Mesothelial cell of epicardium (in vitro differentiated cells): Measurements from ENCODE around the gene ANXA7. TPM values are rescaled to one million over a fixed set of nuclear protein-coding genes. Genes with fewer than 3 reads are reported as not detected.

Source experiments
- DNase-seq, 2 experiments: peaks; one replicate each; pipeline ENCODE4 v3.0.0; 2021; ENCODE audit warnings: low spot score in 2 of 2; ENCODE audit not compliant: unreplicated experiment in 2 of 2
- H3K27ac Mint-ChIP-seq: 2 replicates; pipeline ENCODE4 v1.8.0; 2021; ENCODE audit warnings: mixed read lengths
- H3K27me3 Mint-ChIP-seq: 2 replicates; pipeline ENCODE4 v1.8.0; 2021; ENCODE audit warnings: low read depth, mixed read lengths
- H3K36me3 Mint-ChIP-seq: 2 replicates; pipeline ENCODE4 v1.8.0; 2021; ENCODE audit warnings: mixed read lengths
- H3K4me1 Mint-ChIP-seq: 2 replicates; pipeline ENCODE4 v1.8.0; 2021; ENCODE audit warnings: mixed read lengths
- H3K4me3 Mint-ChIP-seq: 2 replicates; pipeline ENCODE4 v1.8.0; 2021; ENCODE audit warnings: mild to moderate bottlenecking, moderate library complexity, mixed read lengths
- H3K9me3 Mint-ChIP-seq: 2 replicates; pipeline ENCODE4 v1.8.0; 2021; ENCODE audit warnings: mixed read lengths
- CTCF ChIP-seq: fragments of 200-600 bp; sonication (generic); IDR thresholded peaks from one replicate; pipeline ENCODE4 v1.5.0; 2021; ENCODE audit warnings: antibody characterized with exemption; ENCODE audit not compliant: unreplicated experiment
- total RNA-seq: library from RNA; stranded (reverse); gene quantifications from 3 replicates; pipeline ENCODE4 v1.2.1, GENCODE V29; 2021

ANXA7 gene
- total RNA-seq, 1 donor from 2014 or later: 39.4 TPM

- no peak for DNase-seq
- no peaks in the 10 kb centered on the region for H3K9me3 Mint-ChIP-seq
- no peaks in the 10 kb centered on the region for H3K27me3 Mint-ChIP-seq
- no peak overlapping the region for H3K4me3 Mint-ChIP-seq
- H3K27ac Mint-ChIP-seq: no peak overlapping the region
- TF ChIP-seq CTCF: no peak
- peaks cover 18% of the 10 kb centered on the region for H3K36me3 Mint-ChIP-seq
- no peaks in the 10 kb centered on the region for H3K4me1 Mint-ChIP-seq
Measured at GRCh38 chr10:73448384-73448783, 34.5 kb upstream of the ANXA7 start.

- Mint-ChIP-seq H3K9me3 (no peaks in the 10 kb centered on the region), H3K4me3 (no peak overlapping the region), H3K27me3 (no peaks in the 10 kb centered on the region), H3K36me3 (peaks cover 17% of the 10 kb centered on the region), H3K27ac (no peak overlapping the region), H3K4me1 (peaks cover 2% of the 10 kb centered on the region)
- TF ChIP-seq CTCF: no peak
- DNase-seq: no peak
Measured at GRCh38 chr10:73446926-73447325, 33.1 kb upstream of the ANXA7 start.

GRCh38 chr10:73444457-73444856 is 30.6 kb upstream of the ANXA7 start:
- Mint-ChIP-seq H3K9me3 (no peaks in the 10 kb centered on the region), H3K27me3 (no peaks in the 10 kb centered on the region), H3K27ac (no peak overlapping the region), H3K4me3 (no peak overlapping the region), H3K4me1 (peaks cover 2% of the 10 kb centered on the region), H3K36me3 (peaks cover 17% of the 10 kb centered on the region)
- no peak for DNase-seq
- no peak for TF ChIP-seq CTCF

- peaks cover 2% of the 10 kb centered on the region for H3K4me1 Mint-ChIP-seq
- H3K4me3 Mint-ChIP-seq: no peak overlapping the region
- peaks cover 12% of the 10 kb centered on the region for H3K36me3 Mint-ChIP-seq
- H3K27me3 Mint-ChIP-seq: no peaks in the 10 kb centered on the region
- DNase-seq: no peak
- TF ChIP-seq CTCF: no peak
- no peaks in the 10 kb centered on the region for H3K9me3 Mint-ChIP-seq
- H3K27ac Mint-ChIP-seq: no peak overlapping the region
Measured at GRCh38 chr10:73439605-73440312, 25.9 kb upstream of the ANXA7 start.

GRCh38 chr10:73439055-73439454 is 25.2 kb upstream of the ANXA7 start:
- H3K27me3 Mint-ChIP-seq: no peaks in the 10 kb centered on the region
- H3K36me3 Mint-ChIP-seq: peaks cover 8% of the 10 kb centered on the region
- DNase-seq: no peak
- H3K4me1 Mint-ChIP-seq: peaks cover 2% of the 10 kb centered on the region
- H3K4me3 Mint-ChIP-seq: no peak overlapping the region
- no peaks in the 10 kb centered on the region for H3K9me3 Mint-ChIP-seq
- no peak overlapping the region for H3K27ac Mint-ChIP-seq
- no peak for TF ChIP-seq CTCF

- H3K36me3 Mint-ChIP-seq: peaks cover 6% of the 10 kb centered on the region
- no peaks in the 10 kb centered on the region for H3K9me3 Mint-ChIP-seq
- no peaks in the 10 kb centered on the region for H3K27me3 Mint-ChIP-seq
- H3K4me3 Mint-ChIP-seq: no peak within 1 kb of the TSS
- DNase-seq: no peak
- peaks cover 4% of the 10 kb centered on the region for H3K4me1 Mint-ChIP-seq
- H3K27ac Mint-ChIP-seq: no peak within 1 kb of the TSS
- no peak for TF ChIP-seq CTCF
Measured at GRCh38 chr10:73433538-73433867, 19.6 kb upstream of the ANXA7 start, which contains the start of gene MSS51. MSS51 (minus strand) TSS chr10:73433561; CDS start chr10:73428284, 5,277 bp downstream.
